Esophagus (tissue), 2 donors: ENCODE measurements around the gene PRTFDC1. TPM values are rescaled to one million over a fixed set of nuclear protein-coding genes. Genes with fewer than 3 reads are reported as not detected.

ENCODE experiments used
- H3K27ac ChIP-seq, 2 donors: one replicate each; pipeline ENCODE4 v1.5.1; 2013; ENCODE audit warnings: low read depth in 2 of 2, mild to moderate bottlenecking in 2 of 2, inconsistent platforms in 1 of 2, low read length in 1 of 2, moderate library complexity in 1 of 2
- H3K27me3 ChIP-seq, 2 donors: one replicate each; pipeline ENCODE4 v1.6.1; 2013; ENCODE audit warnings: low read length in 2 of 2, control low read depth in 1 of 2, mild to moderate bottlenecking in 1 of 2; ENCODE audit not compliant: insufficient read depth in 2 of 2, control insufficient read depth in 1 of 2
- H3K36me3 ChIP-seq, 2 donors: one replicate each; pipeline ENCODE4 v1.6.1; 2013; ENCODE audit warnings: low read length in 1 of 2; ENCODE audit not compliant: control insufficient read depth in 2 of 2, insufficient read depth in 2 of 2
- H3K4me1 ChIP-seq, 2 donors: one replicate each; pipeline ENCODE4 v1.6.1; 2013; ENCODE audit warnings: low read length in 1 of 2; ENCODE audit not compliant: control insufficient read depth in 2 of 2, insufficient read depth in 2 of 2
- H3K4me3 ChIP-seq, 2 donors: one replicate each; pipeline ENCODE4 v1.5.1; 2013; ENCODE audit warnings: low read length in 2 of 2, mild to moderate bottlenecking in 2 of 2, low read depth in 1 of 2, moderate library complexity in 1 of 2
- H3K9me3 ChIP-seq, 2 donors: one replicate each; pipeline ENCODE4 v1.6.1; 2013; ENCODE audit warnings: mild to moderate bottlenecking in 2 of 2, low read depth in 1 of 2, low read length in 1 of 2, moderate library complexity in 1 of 2; ENCODE audit not compliant: control insufficient read depth in 2 of 2, insufficient read depth in 1 of 2
- WGBS, 2 donors: extraction: QIAGEN DNeasy Blood & Tissue Kit; methylation state at CpG; one replicate each; pipeline ENCODE4 v1.1.7; 2013; 5-methylcytosine and 5-hydroxymethylcytosine counted together
- polyA plus RNA-seq, 2 donors: library from polyadenylated mRNA; stranded (reverse); fragments of 200-250 nt; gene quantifications; one replicate each; pipeline ENCODE4 v1.2.3, GENCODE V29; 2013
- donor health status: healthy with polysubstance abuse.
- donor health status: Bipolar disorder and iron deficiency.

PRTFDC1 gene
- polyA plus RNA-seq, 2 donors: 0.98 to 1.0 TPM

- Histone ChIP-seq H3K36me3 (no peaks in the 10 kb centered on the region), H3K4me1 (peaks cover 0 to 2% of the 10 kb centered on the region in 2 donors), H3K27me3 (no peaks in the 10 kb centered on the region), H3K4me3 (no peak overlapping the region), H3K27ac (no peak overlapping the region), H3K9me3 (no peaks in the 10 kb centered on the region)
- WGBS, 2 donors: 79 to 84% methylated on average over 6 of the region's 6 CpGs
Observed at GRCh38 chr10:24872049-24872789, 80.2 kb downstream of the PRTFDC1 start.

- 64 to 74% methylated on average over 13 of the region's 13 CpGs for WGBS, 2 donors
- Histone ChIP-seq H3K4me1 (peaks cover 0 to 2% of the 10 kb centered on the region in 2 donors), H3K27me3 (no peaks in the 10 kb centered on the region)
Observed at GRCh38 chr10:24871011-24871935, 81.1 kb downstream of the PRTFDC1 start.

GRCh38 chr10:24869354-24870015, 82.9 kb downstream of the PRTFDC1 start:
- Histone ChIP-seq H3K4me1 (peaks cover 0 to 2% of the 10 kb centered on the region in 2 donors), H3K9me3 (no peaks in the 10 kb centered on the region), H3K27ac (no peak overlapping the region), H3K27me3 (no peaks in the 10 kb centered on the region), H3K36me3 (no peaks in the 10 kb centered on the region), H3K4me3 (no peak overlapping the region)
- 45 to 56% methylated on average over 2 of the region's 2 CpGs for WGBS, 2 donors

More at GRCh38 chr10:24871011-24871935, 81.1 kb downstream of the PRTFDC1 start:
- no peaks in the 10 kb centered on the region for H3K9me3 ChIP-seq
- no peaks in the 10 kb centered on the region for H3K36me3 ChIP-seq
- no peak overlapping the region for H3K4me3 ChIP-seq
- no peak overlapping the region for H3K27ac ChIP-seq

- H3K27ac ChIP-seq: no peak overlapping the region
- 36 to 49% methylated on average over 7 of the region's 7 CpGs for WGBS, 2 donors
- H3K9me3 ChIP-seq: no peaks in the 10 kb centered on the region
- H3K4me1 ChIP-seq: no peaks in the 10 kb centered on the region
- no peaks in the 10 kb centered on the region for H3K36me3 ChIP-seq
- H3K4me3 ChIP-seq: no peak overlapping the region
- no peaks in the 10 kb centered on the region for H3K27me3 ChIP-seq
Observed at GRCh38 chr10:24866604-24867583, 85.5 kb downstream of the PRTFDC1 start.

GRCh38 chr10:24865783-24866182, 86.6 kb downstream of the PRTFDC1 start:
- WGBS, 2 donors: 84 to 89% methylated on average over 3 of the region's 3 CpGs
- no peaks in the 10 kb centered on the region for H3K36me3 ChIP-seq
- H3K27ac ChIP-seq: no peak overlapping the region
- H3K4me3 ChIP-seq: no peak overlapping the region
- no peaks in the 10 kb centered on the region for H3K4me1 ChIP-seq
- H3K27me3 ChIP-seq: no peaks in the 10 kb centered on the region
- no peaks in the 10 kb centered on the region for H3K9me3 ChIP-seq

GRCh38 chr10:24862589-24862988, 89.8 kb downstream of the PRTFDC1 start:
- Histone ChIP-seq H3K36me3 (no peaks in the 10 kb centered on the region), H3K4me1 (no peaks in the 10 kb centered on the region), H3K27ac (no peak overlapping the region), H3K9me3 (no peaks in the 10 kb centered on the region), H3K27me3 (no peaks in the 10 kb centered on the region), H3K4me3 (no peak overlapping the region)
- WGBS, 2 donors: 85 to 90% methylated on average over 3 of the region's 3 CpGs

GRCh38 chr10:24858288-24859270, 93.8 kb downstream of the PRTFDC1 start:
- H3K4me3 ChIP-seq: no peak overlapping the region
- no peaks in the 10 kb centered on the region for H3K4me1 ChIP-seq
- H3K27ac ChIP-seq: no peak overlapping the region
- H3K9me3 ChIP-seq: no peaks in the 10 kb centered on the region
- WGBS, 2 donors: 71 to 72% methylated on average over 10 of the region's 10 CpGs
- no peaks in the 10 kb centered on the region for H3K36me3 ChIP-seq
- no peaks in the 10 kb centered on the region for H3K27me3 ChIP-seq

GRCh38 chr10:24857031-24857725, 95.2 kb downstream of the PRTFDC1 start:
- Histone ChIP-seq H3K4me1 (no peaks in the 10 kb centered on the region), H3K27me3 (no peaks in the 10 kb centered on the region), H3K4me3 (no peak overlapping the region), H3K27ac (no peak overlapping the region), H3K36me3 (no peaks in the 10 kb centered on the region), H3K9me3 (no peaks in the 10 kb centered on the region)
- WGBS, 2 donors: 87 to 89% methylated on average over 8 of the region's 8 CpGs
